GM12878 (cell line): ENCODE data around the gene S100A9. TPM values are rescaled to one million over a fixed set of nuclear protein-coding genes. Genes with fewer than 3 reads are reported as not detected.

Experiments used
- ATAC-seq: fragments of 200-7000 bp; cut with Tn5 transposase; 3 replicates; pipeline ENCODE4 v1.9.1; 2020; ENCODE audit warnings: mild to moderate bottlenecking, moderate library complexity
- BruUV-seq: library from RNA; stranded (reverse); fragments of 400-500 nt; replicated peaks from 2 replicates; lab custom pipeline; 2021; lab: Mats Ljungman, UMichigan
- CTCF ChIA-PET: fragments of 300-600 bp; sonication (Branson Sonifier 250); formaldehyde crosslinking; extraction: SDS; loops from one replicate; lab custom pipeline; 2021; ENCODE audit warnings: inconsistent platforms; lab: Yijun Ruan, JAX
- POLR2A ChIA-PET: fragments of 350-600 bp; formaldehyde crosslinking; extraction: SDS; loops from one replicate; lab custom pipeline; 2021; ENCODE audit warnings: inconsistent platforms; lab: Charles Lee
- RAD21 ChIA-PET: fragments of 300-600 bp; sonication (Branson Sonifier 250); formaldehyde crosslinking; loops from one replicate; lab custom pipeline; 2023; ENCODE audit warnings: antibody characterized with exemption; ENCODE audit not compliant: unreplicated experiment; lab: Charles Lee
- SMC1A ChIA-PET: fragments of 300-600 bp; sonication (Branson Sonifier 250); formaldehyde crosslinking; loops from one replicate; lab custom pipeline; 2023; ENCODE audit not compliant: unreplicated experiment, uncharacterized antibody; lab: Charles Lee
- DNase-seq: peaks from one replicate; pipeline ENCODE4 v3.0.0-alpha.2; 2011; ENCODE audit warnings: low read depth, low spot score
- FAIRE-seq: peaks from 3 replicates; lab custom pipeline; 2011; peaks lifted over from hg19 to GRCh38; lab: Jason Lieb, UNC
- H2AFZ ChIP-seq: 2 replicates; pipeline ENCODE4 v1.6.0; 2011; ENCODE audit warnings: low read depth, low read length, control low read depth; ENCODE audit not compliant: control insufficient read depth
- H3K27ac ChIP-seq: 2 replicates; pipeline ENCODE4 v1.5.1; 2011; ENCODE audit warnings: control low read depth; ENCODE audit not compliant: control insufficient read depth, insufficient read depth
- H3K27me3 ChIP-seq, 2 experiments: replicated peaks in 1 of 2; 2 replicates each; pipeline versions ENCODE4 v1.6.0 to v1.6.1; 2011; ENCODE audit warnings: low read length in 1 of 2; ENCODE audit not compliant: control insufficient read depth in 2 of 2, insufficient read depth in 2 of 2
- H3K36me3 ChIP-seq, 2 experiments: 2 replicates each; pipeline ENCODE4 v1.5.1; 2011; ENCODE audit warnings: low read length in 1 of 2; ENCODE audit not compliant: control insufficient read depth in 2 of 2, insufficient read depth in 2 of 2
- H3K4me1 ChIP-seq: 2 replicates; pipeline ENCODE4 v1.6.1; 2011; ENCODE audit warnings: mild to moderate bottlenecking, low read length, moderate library complexity, mixed read lengths; ENCODE audit not compliant: control insufficient read depth, insufficient read depth
- H3K4me2 ChIP-seq: 2 replicates; pipeline ENCODE4 v1.6.0; 2011; ENCODE audit warnings: control low read depth; ENCODE audit not compliant: control insufficient read depth, insufficient read depth
- H3K4me3 ChIP-seq: fragments of 200-600 bp; sonication (generic); 2 replicates; pipeline ENCODE4 v1.5.1; 2016
- H3K79me2 ChIP-seq: 2 replicates; pipeline ENCODE4 v1.6.0; 2011; ENCODE audit warnings: low read length; ENCODE audit not compliant: control insufficient read depth, insufficient read depth
- H3K9ac ChIP-seq: 2 replicates; pipeline ENCODE4 v1.8.0; 2011; ENCODE audit warnings: low read length, control low read depth, mixed read lengths; ENCODE audit not compliant: control insufficient read depth, insufficient read depth
- H3K9me3 ChIP-seq: replicated peaks from 3 replicates; pipeline ENCODE4 v1.5.1; 2011; ENCODE audit warnings: mild to moderate bottlenecking, low read length; ENCODE audit not compliant: control insufficient read depth, insufficient read depth
- H4K20me1 ChIP-seq: 2 replicates; pipeline ENCODE4 v1.6.0; 2011; ENCODE audit not compliant: control insufficient read depth, insufficient read depth
- ATF3 ChIP-seq: IDR thresholded peaks from 2 replicates; pipeline ENCODE4 v1.6.1; 2011; ENCODE audit warnings: low read depth, mild to moderate bottlenecking, low read length, moderate library complexity, borderline replicate concordance; ENCODE audit errors: extremely low read depth
- CBX3 ChIP-seq: fragments of 200-600 bp; sonication (generic); IDR thresholded peaks from 2 replicates; pipeline ENCODE4 v1.6.1; 2016; ENCODE audit warnings: low read depth, borderline replicate concordance
- CHD1 ChIP-seq: IDR thresholded peaks from 2 replicates; pipeline ENCODE4 v1.6.1; 2012; ENCODE audit warnings: low read depth, low read length, improper control_type of control experiment
- NFXL1 ChIP-seq: fragments of 450-650 bp; IDR thresholded peaks from 2 replicates; pipeline ENCODE4 v1.6.1; 2017; ENCODE audit warnings: antibody characterized with exemption, mild to moderate bottlenecking, borderline replicate concordance
- NR2C2 ChIP-seq: IDR thresholded peaks from 2 replicates; pipeline ENCODE4 v1.6.1; 2011; ENCODE audit warnings: borderline replicate concordance, low read depth; ENCODE audit not compliant: control insufficient read depth, insufficient read length
- SMAD1 ChIP-seq: fragments of 450-650 bp; IDR thresholded peaks from 2 replicates; pipeline ENCODE4 v1.6.1; 2018; ENCODE audit warnings: mild to moderate bottlenecking, low read depth; ENCODE audit not compliant: partially characterized antibody
- TARDBP ChIP-seq: IDR thresholded peaks from 2 replicates; pipeline ENCODE4 v1.6.1; 2016; ENCODE audit warnings: borderline replicate concordance
- ZBTB11 ChIP-seq: fragments of 450-650 bp; formaldehyde crosslinking; IDR thresholded peaks from 2 replicates; pipeline ENCODE4 v1.5.0; 2022; ENCODE audit warnings: mild to moderate bottlenecking, missing genetic modification characterization
- ZSCAN29 ChIP-seq: fragments of 450-650 bp; IDR thresholded peaks from 2 replicates; pipeline ENCODE4 v1.6.1; 2017; ENCODE audit warnings: mild to moderate bottlenecking, moderate library complexity
- WGBS: methylation state at CpG from one replicate; pipeline ENCODE4 v1.1.6; 2016; ENCODE audit warnings: low lambda C conversion rate; ENCODE audit not compliant: insufficient replicate concordance, insufficient coverage; ENCODE audit errors: missing lambda C conversion rate; 5-methylcytosine and 5-hydroxymethylcytosine counted together
- in situ Hi-C: fragments of 300-500 bp; cut with MboI; formaldehyde crosslinking; loops from 9 replicates; pipeline ENCODE4 v1.14.3; 2018; ENCODE audit warnings: mixed read lengths
- intact Hi-C: fragments of 100-400 bp; cut with micrococcal nuclease; formaldehyde crosslinking; loops from one replicate; pipeline ENCODE4 v1.14.2; 2022; ENCODE audit not compliant: unreplicated experiment
- polyA plus RNA-seq, 11 experiments: library from polyadenylated mRNA; depleted of rRNA in 4 of 11; unstranded in 6 of 11; stranded (reverse) in 5 of 11; fragments of >200 nt; fragmentation: Nextera tagmentation in 4 of 11; fragmentation: Illumina TruSeq in 1 of 11; extraction: Ambion mirVana in 4 of 11; extraction: Trizol in 1 of 11; gene quantifications; 1 replicate in 1 of 11; 2 replicates in 10 of 11; pipeline versions ENCODE4 v1.2.1 to v1.2.3, GENCODE V29; 2011 to 2016; ENCODE audit warnings: inconsistent platforms in 2 of 11, missing spikeins in 2 of 11, low read depth in 1 of 11
- total RNA-seq, 4 experiments: library from RNA; depleted of rRNA in 3 of 4; stranded (reverse); fragments of >200 nt in 3 of 4; fragmentation: Illumina TruSeq in 1 of 4; extraction: Trizol in 1 of 4; gene quantifications; 2 replicates each; pipeline versions ENCODE4 v1.2.1 to v1.2.3, GENCODE V29; 2013 to 2021

The S100A9 gene
- total and polyA plus RNA-seq, 10 of the 15 experiments (the other 5 are each of a cell fraction or from before 2014, with no cell fraction given): 0.22 to 1.7 (median 0.49) TPM; not detected in 3

GRCh38 chr1:153386500-153386901, 28.8 kb downstream of the S100A9 start:
- CTCF ChIA-PET: no interaction called here
- no peak for FAIRE-seq
- H3K36me3 ChIP-seq: no peaks in the 10 kb centered on the region
- no peaks in the 10 kb centered on the region for H4K20me1 ChIP-seq
- H3K4me2 ChIP-seq: no peak overlapping the region
- ATAC-seq: no peak
- intact Hi-C loops: no loop called here
- TF ChIP-seq SMAD1 (no peak), CHD1 (no peak), CBX3 (no peak), ZBTB11 (CRISPR knock-in tag) (no peak), NFXL1 (no peak), TARDBP (no peak), NR2C2 (no peak), ZSCAN29 (no peak), ATF3 (no peak)
- TF ChIP-seq, all 136 proteins: peak for 0
- Histone ChIP-seq H3K79me2 (no peaks in the 10 kb centered on the region), H3K9ac (no peak overlapping the region), H3K4me3 (no peak overlapping the region), H2AFZ (no peak overlapping the region), H3K4me1 (no peaks in the 10 kb centered on the region), H3K27ac (no peak overlapping the region), H3K9me3 (no peaks in the 10 kb centered on the region), H3K27me3 (peaks cover 0 to 4% of the 10 kb centered on the region in 2 experiments; a peak in 2 of 4 replicates)
- in situ Hi-C loops: no loop called here
- ChIA-PET SMC1A (no interaction called here), RAD21 (no interaction called here), POLR2A (interaction anchor here (0.6 kb wide), 1 partner anchor 137 kb away, joined by 7 read pairs; no protein-coding TSS in a partner anchor)
- no TSS peak for BruUV-seq
- DNase-seq: no peak
- WGBS: 24% methylated on average over 5 of the region's 5 CpGs
